Right kidney (tissue), 1 donor: Measurements from ENCODE around the gene P3H2.

ENCODE experiments used
- DNase-seq: peaks from one replicate; pipeline ENCODE4 v3.0.0-alpha.2; 2016

Gene P3H2

GRCh38 chr3:190017521-190018288 lies 103.0 kb downstream of the P3H2 start:
- no peak for DNase-seq

GRCh38 chr3:190016966-190017365 lies 103.7 kb downstream of the P3H2 start:
- DNase-seq = no peak

DNA sequence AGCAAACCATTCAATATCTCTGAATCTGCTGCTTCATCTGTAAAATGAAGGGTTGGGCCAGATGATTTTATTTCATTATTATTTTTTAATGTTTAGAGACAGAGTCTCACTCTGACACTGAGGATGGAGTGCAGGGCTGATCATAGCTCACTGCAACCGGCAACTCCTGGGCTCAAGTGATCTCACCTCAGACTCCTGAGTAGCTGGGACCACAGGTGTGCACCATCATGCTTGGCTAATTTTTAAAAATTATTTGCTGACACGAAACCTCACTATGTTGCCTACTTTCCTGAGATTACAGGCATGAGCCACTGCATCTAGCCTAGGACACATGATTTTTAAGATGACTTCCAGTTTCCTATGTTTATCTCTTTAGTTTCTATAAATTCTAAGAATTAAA lies 105.8 kb downstream of the P3H2 start:
- no peak for DNase-seq

DNA sequence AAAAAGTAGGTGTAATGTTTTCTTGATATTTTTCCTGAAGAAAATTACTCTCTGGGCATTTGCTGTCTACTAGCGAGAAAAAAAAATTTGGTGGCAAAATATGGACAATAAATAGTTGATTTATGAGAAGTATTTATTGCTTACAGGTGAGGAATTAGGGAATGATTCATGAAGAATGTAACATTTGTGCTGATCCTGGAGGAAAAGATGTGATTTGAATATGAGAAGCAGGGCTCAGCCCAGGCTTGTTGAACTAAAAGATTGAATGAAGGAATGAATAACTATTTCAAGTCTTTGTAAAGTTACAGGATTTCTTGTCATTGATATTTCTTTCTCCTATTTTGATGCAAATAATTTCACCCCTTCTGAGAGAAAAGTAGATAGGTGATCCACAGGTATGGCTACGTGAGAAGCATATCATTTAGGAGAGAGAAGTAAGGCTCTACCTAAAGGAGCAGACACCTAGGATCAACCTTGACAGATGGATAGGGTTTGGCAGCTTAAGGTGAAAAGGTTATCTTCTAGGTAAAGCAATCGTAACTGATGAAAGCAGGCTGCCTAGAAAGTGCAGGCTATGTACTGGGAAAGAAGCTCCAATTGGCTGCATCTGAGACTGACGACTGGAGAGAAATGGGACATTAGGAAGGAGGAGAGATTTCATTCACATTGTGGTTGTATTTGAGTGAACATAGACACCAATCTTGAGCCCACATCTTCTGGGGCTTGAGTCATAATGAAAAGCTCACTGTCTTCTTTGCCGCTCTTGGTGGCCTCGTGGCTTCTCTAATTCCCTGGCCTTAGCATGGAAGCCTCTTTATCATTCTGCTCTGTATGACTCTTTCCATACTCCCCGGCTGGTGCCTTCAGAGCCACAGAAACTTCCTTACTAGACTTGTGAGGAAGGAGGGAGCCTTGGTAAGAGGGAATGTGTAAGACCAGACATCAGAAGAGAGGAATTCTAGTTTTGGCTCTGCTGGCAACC lies 106.5 kb downstream of the P3H2 start:
- no peak for DNase-seq

DNA sequence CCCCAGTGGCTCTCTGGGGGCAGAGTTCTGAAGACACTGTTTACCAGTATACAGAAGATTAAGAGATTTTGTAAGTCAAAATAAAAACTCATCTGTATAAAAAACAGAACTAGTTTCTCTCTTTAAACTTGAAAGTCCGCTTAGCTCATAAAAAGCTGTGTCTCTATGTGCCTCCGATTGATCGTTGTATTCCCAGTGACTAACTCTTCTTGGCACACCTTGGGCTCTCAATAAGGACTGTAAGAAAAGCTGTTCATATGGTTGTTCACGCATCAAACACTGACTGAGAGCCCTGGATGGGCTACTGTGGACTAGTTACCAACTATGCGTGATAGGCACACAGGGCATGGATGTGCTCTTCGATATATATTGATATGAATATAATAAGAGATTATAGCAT lies 107.9 kb downstream of the P3H2 start:
- DNase-seq = no peak

- DNase-seq = no peak
These were observed 108.3 kb downstream of the P3H2 start for GRCh38 chr3:190012314-190012782.

DNA sequence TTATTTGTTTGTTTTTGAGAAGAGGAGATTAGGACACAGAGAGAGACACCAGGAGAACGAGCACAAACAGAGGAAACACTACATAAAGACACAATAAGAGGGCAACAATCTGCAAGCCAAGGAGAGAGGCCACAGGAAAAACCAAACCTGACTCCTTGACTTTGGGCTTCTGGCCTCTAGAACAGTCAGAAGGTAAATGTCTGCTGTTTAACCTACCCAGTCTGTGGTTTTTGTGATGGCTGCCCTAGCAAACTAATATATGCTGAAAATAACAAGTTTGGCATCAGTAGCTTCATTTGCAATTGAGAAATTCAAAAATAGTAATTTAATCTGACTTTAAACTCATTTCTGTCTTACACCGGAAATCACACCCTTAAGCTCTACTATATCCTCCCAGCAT lies 110.2 kb downstream of the P3H2 start:
- DNase-seq = no peak

DNA sequence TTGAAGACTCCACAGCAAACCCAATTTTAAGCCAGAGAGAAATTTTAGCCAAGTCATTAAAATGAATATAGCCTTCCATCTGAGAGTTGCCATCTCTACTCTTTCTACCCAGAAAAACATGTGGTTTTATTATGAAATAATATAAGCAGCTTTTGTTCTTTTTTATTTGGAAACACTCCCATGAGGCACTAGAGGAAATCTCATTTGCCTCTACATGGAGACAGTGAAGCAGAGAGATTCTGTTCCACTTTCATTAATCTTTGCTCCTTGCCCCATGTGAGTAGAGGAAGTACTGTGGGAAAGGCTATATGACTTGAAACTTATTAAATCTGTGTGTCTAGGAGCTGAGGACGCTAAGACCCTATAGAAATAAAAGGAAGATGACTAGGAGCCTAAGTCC lies 111.1 kb downstream of the P3H2 start:
- no peak for DNase-seq

DNA sequence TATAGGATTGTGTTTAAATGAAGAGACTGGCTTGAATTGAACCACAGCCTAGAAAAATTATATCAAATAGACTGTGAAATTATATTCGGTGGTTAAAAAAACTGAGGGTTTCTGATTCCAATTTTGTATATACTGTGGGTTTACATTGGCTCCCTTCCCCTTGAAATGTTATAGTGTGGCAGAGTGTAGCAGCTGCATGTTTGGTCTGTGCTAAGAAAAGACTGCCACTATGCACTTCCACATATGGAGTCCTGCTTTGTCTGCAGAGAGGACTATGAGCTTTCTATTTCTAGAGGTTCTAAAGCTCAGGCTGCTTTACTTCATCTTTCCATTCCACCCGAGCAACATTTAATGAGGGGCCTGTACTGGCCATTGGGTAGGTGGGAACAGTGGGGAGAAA lies 112.3 kb downstream of the P3H2 start:
- no peak for DNase-seq

- no peak for DNase-seq
These were observed 115.2 kb downstream of the P3H2 start for GRCh38 chr3:190005343-190006113.

DNA sequence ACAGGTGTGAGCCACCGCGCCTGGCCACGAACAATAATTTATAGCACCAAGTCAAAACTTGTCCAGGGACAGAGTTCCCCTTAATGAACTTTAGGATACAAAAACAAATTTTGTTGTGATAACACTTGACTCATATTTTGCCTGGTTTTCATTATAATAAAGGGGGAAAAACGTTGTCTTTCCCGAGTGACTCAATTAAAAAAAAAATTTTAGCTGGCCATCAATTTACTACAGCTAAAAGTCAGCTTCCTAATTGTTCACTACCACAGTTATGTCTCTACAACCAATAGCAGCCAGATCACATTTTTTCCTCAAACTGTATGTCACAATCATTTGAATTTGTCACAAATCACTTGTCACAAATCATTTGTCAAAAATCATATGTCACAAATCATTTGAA lies 116.0 kb downstream of the P3H2 start:
- no peak for DNase-seq

DNA sequence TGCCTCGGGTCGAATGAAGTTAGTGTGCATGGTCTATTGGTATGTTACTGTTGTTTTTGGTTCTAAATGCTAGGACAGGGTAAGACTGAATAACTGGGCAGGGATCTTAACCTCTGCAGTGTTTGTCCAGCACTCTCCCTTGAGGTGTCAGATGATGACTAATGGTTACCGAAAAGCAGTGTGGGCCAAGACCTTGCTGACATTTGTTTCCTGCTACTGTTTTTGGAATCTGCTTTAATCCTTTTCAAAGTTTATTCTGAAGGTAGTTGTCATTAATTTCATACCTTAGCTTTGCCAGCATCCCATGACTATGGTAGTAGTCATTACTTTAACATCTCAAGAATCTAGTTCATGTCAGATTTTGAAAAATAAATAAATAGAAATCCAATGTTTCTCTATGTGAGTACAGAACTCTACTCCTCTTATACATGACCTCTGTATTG lies 117.0 kb downstream of the P3H2 start:
- DNase-seq = no peak

- no peak for DNase-seq
These were observed 117.6 kb downstream of the P3H2 start for GRCh38 chr3:190003068-190003467.

GRCh38 chr3:190001426-190001825 lies 119.3 kb downstream of the P3H2 start:
- no peak for DNase-seq

GRCh38 chr3:190000861-190001196 lies 119.9 kb downstream of the P3H2 start:
- DNase-seq = no peak

- no peak for DNase-seq
These were observed 120.4 kb downstream of the P3H2 start for GRCh38 chr3:190000187-190000860.

DNA sequence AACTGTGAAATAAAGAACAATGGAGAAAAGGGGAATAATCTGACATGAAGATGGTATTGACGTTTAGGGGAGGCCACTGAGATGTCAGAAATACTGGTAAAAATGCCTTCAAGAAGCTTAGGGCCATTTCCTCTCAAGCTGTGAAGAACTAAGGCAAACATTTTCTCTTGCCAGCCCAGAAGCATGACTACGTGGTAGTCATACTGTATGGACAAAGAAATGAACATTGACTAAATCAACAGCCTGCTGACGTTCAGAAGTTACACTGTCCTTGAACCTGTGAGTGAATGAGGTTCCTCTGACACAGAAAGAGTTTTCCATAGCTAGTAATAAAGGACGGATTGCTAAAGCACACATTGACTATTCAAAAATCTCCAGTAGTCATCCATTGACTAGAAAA lies 121.0 kb downstream of the P3H2 start:
- no peak for DNase-seq

- no peak for DNase-seq
These were observed 125.6 kb downstream of the P3H2 start for GRCh38 chr3:189995129-189995528.

- DNase-seq = no peak
These were observed 129.9 kb downstream of the P3H2 start for GRCh38 chr3:189990826-189991225.

DNA sequence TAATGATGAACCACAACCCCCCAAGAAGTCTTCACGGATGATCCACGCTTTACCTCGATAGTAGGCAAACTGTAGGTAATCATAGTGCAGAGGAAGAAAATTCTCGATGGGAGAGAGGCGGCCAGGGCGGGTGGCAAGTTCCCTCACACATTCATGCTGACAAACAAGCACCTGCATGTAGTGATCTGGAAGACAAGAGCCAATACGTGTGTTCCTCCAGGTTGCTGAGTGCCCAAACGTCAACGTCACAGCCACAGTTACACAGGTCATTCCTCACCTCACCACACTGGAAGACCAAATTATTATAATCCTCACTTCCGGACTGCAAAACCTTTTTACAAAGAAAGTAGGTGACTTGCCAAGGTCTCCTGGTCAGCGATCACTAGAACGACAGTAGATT lies 131.8 kb downstream of the P3H2 start:
- no peak for DNase-seq

DNA sequence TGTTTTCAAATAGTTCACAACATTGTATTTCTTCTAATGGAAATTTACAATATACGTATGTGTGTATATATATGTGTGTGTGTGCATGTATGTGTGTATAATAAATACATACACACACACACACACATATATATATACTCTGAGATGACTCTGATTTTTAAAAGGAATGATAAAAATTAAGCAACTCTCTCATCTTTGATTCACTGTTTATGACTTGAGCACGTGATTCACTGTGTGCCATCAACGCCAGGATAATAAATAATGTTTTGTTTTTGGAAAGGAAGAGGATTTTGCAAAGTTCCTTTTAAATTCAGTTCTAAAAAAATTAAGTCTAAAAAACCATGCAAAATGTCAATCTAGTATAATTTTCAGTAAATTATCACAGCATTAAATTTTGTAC lies 132.4 kb downstream of the P3H2 start:
- DNase-seq = no peak

GRCh38 chr3:189985948-189986347 lies 134.7 kb downstream of the P3H2 start:
- DNase-seq = no peak
